GM23248 (cell line): ENCODE measurements around the gene CSRNP3.

ENCODE experiments used
- EZH2 ChIP-seq: fragments of 200-600 bp; sonication (generic); IDR thresholded peaks from 2 replicates; pipeline ENCODE4 v1.6.1; 2018; ENCODE audit warnings: antibody characterized with exemption, mild to moderate bottlenecking; ENCODE audit not compliant: insufficient read depth, poor library complexity, severe bottlenecking
- EZH2phosphoT487 ChIP-seq: fragments of 200-600 bp; sonication (generic); IDR thresholded peaks from 2 replicates; pipeline ENCODE4 v1.6.1; 2018; ENCODE audit warnings: antibody characterized with exemption, moderate library complexity, mild to moderate bottlenecking, low read depth; ENCODE audit not compliant: insufficient read depth

GRCh38 chr2:165479856-165480255 is 10.4 kb downstream of the CSRNP3 start:
- no peak for TF ChIP-seq EZH2
- no peak for TF ChIP-seq EZH2phosphoT487
